HG03378 (cell line): ENCODE results near the gene SNAP29.
A peak's percentile ranks its signal among the peaks of the same experiment; 100 is the strongest.
"Not testable (repeated sequence)": the region's sequence is repeated elsewhere in the genome, so short reads cannot be mapped to it uniquely, and the experiment has no call there.

Experiments used
- ATAC-seq: cut with Tn5 transposase; IDR thresholded peaks from one replicate; pipeline ENCODE4 v1.9.1; 2021; ENCODE audit warnings: mild to moderate bottlenecking, moderate library complexity; ENCODE audit not compliant: unreplicated experiment

Gene SNAP29

DNA sequence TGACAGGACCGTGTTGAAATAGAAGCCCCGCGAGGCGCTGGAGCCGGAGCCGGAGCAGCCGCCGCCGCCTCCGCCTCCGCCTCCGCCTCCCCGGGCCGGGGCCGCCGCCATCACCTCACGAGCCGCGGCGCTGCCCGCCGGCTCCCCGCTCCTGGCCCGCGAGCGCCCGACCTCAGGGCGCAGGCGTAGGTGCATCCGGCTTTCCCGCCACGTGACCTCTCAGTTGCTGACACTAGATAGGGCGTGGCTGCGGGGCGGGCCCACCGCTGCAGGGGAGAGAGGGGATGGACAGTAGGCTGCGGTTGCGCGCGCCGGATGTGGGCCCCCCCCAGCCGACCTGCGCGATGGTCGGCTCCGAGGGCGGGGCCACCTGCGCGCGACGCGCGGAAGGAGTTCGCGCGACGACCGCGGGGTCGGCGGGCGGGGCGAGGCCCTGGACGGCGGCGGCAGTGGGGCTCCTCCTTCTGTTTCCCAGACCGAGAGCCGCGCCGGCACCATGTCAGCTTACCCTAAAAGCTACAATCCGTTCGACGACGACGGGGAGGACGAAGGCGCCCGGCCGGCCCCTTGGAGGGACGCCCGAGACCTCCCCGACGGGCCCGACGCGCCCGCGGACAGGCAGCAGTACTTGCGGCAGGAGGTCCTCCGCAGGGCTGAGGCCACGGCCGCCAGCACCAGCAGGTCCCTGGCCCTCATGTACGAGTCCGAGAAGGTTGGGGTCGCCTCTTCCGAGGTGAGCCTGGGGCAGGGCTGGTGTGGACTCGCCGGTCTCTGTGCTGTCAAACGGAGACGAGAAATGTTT, at the start of gene SNAP29, which contains the start of gene PI4KA:
Gene SNAP29 (plus strand): TSS at position 393 of the 802 bp plus-strand sequence. CDS start 104 bp downstream, at position 497.
Gene PI4KA (minus strand): TSS at position 197 of the 802 bp plus-strand sequence. CDS start 86 bp downstream, at position 111.
- peak; percentile 89 for ATAC-seq

DNA sequence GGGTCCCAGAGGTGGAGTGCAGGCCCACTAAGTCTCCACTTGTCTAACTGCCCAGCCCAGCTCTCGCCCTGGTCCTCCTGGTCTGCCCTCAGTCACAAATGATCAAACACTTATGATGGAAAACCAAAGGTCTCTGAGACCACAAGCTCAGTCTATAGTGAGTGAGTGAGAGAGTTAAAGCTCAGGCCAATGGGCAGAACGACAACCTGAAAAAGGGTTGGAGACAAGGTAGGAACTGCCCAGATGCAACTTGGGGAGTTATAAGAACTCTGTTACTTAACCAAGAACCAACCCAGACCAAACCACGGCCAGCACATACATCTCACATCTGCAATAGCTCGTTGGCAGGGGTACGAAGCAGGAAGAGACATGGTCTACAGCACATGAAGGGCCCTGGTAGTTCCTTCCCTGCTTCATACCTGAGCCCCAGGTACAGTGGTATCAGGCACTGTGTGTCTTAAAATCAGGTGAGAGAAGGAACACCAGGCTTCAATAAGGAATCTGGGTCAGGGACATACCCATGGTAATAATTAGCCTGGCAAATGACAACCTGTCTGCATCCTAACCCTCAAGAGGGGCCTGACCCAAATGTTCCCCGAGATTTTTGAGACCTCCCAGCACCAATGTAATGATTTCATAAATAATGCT, 49.1 kb upstream of the SNAP29 start:
- ATAC-seq: no peak

DNA sequence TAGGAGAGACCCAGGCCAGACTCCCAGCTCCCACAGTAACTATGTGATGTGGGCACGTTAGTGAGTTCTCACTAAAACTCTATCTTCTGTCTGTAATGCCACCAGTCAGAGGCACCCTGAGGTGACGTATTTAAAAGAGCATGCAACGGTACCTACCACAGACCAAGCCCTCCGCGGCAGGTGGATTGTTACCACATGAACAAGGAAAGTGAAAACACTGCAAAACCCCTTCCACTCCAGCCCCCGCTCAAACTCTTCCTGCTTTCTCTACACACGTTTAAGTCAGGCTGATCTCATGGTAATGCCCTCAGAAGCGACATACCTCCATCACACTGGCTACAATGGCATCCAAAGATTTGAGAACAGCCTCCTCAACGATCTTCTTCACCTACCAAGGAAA, 48.2 kb upstream of the SNAP29 start:
- no peak for ATAC-seq

DNA sequence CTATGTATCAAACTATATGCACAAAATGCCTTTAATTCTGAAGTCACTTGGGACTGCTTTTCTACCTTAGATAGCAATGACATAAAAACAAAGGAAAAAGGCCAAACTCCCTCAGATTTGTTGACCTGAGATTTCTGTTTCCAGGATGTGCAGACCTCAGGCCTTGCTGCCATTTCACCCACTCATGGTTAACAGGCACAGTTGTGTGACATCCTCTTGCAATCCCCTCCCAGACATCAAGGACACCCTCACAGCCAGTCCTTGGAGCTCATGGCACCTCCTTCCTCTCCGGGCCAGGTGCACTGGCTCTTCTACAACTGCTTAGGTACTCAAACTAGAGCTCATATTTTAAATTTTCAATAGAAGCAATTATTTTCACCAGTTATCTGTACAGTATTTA, 47.6 kb upstream of the SNAP29 start:
- no peak for ATAC-seq

DNA sequence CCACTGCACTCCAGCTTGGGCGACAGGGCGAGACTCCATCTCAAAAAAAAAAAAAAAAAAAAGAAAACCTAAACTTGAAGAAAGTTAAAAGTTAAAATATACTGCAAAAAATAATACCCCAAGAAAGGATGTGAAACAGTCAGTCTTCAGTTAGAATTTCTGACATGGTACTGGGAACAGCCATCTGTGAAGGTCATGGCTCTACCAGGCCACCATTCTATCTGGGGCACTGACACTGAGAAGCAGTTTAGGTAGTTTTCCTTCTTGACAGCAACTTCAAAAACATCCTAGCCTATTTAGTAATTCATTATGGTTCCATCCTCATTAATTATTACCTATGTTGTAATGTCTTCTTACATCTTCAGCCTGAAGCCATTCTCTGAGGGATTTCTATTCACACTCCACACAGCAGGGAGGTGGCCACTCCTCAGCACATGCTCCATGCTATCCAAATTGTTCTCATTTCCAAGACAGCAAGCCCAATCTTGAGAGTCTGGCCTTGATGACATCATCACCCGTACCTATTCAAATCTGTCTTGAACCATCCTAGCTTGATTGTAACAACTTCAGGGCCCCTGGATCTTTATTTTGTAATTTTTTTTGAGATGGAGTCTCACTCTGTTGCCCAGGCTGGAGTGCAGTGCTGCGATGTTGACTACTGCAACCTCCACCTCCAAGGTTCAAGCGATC, 46.7 kb upstream of the SNAP29 start:
- ATAC-seq: no peak

DNA sequence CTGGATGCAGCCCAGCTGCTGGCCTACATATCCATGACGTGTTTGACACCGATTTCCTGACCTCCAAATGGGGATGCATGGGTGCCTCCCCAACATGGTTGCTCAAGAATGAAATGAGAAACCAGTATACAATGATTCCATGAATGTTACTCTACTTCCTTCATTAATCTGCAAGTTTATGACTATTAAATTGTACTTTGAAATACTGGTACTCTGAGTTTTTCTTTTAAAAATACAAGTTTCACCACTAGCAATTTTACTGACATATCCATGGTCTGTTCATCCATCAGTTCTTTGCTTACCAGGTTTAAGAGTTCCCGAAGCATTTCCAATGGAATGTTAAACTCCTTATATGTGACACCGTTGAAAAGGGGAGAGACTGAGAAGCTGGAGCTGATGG, 45.8 kb upstream of the SNAP29 start:
- ATAC-seq: no peak

DNA sequence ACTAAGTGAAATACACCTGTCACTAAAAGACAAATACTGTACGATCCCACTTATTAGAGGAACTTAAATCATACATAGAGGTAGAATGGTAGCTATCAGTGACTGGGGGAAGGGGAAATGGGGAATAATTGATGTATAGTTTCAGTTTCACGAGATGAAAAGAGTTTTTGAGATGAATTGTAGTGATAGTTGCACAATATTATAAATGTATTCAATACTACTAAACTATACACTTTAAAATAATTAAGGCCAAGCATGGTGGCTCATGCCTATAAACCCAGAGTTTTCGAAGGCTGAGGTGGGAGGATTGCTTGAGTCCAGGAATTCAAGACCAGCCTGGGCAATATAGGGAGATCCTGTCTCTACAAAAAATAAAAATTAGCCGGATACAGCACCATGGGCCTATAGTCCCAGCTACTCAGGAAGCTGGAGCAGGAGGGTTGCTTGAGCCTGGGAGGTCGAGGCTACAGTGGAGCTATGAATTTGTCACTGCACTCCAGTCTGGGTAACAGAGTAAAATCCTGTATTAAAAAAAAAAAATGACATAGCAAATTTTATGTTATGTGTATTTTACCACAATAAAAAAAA, 44.5 kb upstream of the SNAP29 start:
- ATAC-seq: no peak

DNA sequence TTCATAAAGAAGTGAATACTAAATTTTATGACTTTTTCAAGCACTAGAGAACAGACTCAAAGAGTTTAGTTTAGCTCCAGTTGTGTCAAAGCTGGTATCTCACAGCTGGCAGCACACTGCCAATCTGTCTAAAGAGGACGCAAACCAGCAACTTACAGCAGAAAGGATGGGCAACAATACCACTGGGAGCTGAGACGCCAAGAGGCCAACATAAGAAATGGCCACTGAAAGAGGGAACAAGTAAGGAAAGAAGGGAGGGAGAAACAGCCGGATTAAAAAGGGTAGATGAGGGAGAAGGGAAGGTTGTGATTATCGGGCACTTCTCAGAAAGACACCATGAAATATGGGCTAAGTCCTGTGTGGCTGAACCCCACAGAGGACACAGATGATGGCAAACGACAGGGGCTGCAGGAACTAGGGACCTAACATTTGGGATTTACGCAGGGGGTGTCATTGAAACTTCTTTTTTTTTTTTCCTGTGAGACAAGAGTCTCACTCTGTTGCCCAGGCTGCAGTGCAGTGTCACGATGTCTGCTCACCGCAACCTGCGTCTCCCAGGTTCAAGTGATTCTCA, 43.2 kb upstream of the SNAP29 start:
- ATAC-seq: no peak

DNA sequence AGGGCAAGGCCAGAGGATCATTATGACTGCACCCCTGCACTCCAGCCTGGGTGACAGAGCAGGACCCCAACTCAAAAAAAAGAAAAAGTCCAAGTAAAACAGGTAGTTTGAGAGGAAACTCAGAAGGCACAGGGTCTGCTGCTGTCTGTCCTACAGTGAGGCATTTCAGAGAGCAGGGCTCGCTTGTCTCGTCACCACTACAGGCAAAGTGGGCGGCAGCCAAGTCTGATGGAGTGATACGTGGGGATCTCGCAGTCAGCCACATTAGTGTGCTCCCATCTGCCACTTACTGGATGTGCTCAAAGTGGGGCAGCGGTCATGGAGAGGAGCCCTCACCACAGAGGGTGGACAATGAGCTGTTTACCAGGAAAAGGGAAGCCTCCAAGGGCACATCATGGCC, 42.2 kb upstream of the SNAP29 start:
- ATAC-seq: no peak

DNA sequence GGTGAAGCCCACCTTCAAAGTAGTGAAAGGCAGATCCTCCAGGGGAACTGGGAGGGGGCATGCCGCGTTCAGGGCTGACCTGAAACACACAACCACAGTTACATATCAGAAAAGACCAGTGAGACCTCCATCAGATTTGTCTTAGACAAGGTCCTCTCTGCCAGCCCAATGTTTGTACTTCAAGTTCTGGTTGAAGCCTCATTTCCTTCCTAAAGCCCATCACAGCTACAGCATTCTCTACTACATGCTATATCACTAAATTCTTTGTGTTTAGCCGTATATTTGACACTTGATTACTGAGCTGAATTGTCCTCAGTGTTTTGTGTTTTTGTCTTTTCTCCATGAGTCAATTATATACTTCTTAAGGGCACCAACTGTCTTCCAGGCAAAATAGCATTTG, 40.3 kb upstream of the SNAP29 start:
- no peak for ATAC-seq

DNA sequence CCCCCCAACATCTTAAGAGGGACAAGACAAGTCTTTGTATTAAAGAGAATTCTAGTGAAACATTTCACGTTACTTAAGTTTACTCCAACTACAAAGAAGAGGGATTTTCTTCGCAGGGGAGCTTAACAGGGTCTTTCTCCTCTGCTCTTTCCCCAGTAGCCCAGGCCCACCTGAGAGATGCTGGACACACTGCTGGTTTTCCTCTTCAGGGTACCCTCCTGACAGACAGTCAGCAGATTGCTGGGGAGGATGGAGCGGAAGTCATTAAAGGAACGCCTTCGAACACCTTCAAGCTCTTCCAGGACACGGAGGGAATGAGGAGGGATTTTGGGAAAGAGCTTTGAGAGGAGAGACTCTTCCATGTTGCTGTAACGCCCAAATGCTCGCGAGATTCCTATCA, 39.3 kb upstream of the SNAP29 start:
- ATAC-seq: no peak

DNA sequence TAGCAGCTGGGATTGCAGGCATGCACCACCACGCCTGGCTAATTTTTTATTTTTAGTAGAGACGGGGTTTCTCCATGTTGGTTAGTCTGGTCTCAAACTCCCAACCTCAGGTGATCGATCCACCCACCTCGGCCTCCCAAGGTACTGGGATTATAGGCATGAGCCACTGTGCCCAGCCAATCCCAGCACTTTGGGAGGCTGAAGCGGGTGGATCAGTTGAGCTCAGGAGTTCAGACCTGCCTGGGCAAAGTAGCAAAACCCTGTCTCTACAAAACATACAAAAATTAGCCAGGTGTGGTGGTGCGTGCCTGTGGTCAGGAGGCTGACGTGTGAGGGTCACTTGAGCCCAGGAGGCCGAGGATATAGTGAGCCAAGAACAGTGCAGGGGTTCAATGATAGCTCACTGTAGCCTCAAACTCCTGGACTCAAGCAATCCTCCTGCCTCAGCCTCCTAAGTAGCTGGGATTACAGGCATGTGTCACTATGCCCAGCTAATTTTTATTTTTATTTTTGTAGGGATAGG, 37.0 kb upstream of the SNAP29 start:
- not testable (repeated sequence) for ATAC-seq

DNA sequence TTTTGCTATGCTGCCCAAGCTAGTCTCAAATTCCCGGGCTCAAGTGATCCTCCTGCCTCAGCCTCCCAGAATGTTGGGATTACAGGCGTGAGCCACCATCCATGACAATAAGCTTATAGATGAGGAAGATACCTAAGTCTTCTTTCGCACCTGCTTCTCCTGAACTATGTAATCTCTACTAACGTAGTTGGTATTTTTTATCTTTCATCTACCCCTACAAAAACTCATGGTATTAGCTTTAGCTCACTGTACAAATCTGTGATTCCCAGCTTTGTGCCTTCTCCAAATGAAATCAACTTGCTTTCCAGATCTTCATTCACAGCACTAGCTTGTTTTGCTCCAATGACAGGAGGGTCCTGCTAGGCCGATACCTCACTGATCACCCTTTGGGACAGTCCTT, 36.6 kb upstream of the SNAP29 start:
- ATAC-seq: no peak

DNA sequence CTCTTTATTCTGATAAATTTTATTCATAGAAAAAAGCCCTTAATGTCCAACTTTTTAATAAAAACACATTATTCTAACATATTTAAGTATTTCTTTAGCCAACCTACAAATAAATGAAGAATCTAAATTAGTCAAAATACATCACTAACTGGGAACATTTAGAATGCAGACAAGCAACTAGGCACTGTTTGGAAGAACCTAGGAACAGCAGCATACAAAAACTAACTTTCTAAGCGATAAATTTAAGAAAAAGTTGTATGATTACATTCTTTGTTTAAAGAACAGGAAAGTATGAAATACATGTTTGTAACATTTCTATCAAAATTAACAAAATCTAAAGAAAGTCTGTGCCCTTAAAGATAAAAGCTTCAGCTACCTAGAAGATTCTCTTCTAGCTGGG, 35.5 kb upstream of the SNAP29 start:
- ATAC-seq: no peak

DNA sequence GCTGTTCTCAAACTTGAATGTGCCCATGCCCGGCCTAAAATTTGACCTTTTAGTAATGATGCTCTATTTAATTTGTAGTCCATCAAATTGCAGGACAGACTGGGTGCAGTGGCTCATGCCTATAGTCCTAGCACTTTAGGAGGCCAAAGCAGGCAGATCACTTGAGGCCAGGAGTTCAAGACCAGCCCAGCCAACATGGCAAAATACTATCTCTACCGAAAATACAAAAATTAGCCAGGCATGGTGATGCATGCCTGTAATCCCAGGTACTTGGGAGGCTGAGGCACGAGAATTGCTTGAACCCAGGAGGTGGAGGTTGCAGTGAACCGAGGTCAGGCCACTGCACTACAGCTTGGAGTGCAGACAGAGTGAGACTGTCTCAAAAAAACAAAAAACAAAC, 33.6 kb upstream of the SNAP29 start:
- ATAC-seq: not testable (repeated sequence)

DNA sequence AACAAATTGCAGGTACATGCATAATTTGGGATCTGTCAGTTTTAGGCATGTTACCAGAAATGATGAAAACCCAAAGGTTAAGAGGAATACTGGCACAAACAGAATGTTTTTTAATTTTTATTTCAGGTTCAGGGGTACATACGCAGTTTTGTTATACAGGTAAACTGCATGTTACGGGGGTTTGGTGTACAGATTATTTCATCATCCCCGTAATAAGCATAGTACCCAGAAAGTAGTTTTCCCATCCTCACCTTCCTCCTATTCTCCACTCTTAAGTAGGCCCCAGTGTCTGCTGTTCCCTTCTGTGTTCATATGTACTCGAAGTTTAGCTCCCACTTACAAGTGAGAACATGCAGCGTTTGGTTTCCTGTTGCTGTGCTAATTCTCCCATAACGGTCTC, 33.2 kb upstream of the SNAP29 start:
- ATAC-seq: no peak

DNA sequence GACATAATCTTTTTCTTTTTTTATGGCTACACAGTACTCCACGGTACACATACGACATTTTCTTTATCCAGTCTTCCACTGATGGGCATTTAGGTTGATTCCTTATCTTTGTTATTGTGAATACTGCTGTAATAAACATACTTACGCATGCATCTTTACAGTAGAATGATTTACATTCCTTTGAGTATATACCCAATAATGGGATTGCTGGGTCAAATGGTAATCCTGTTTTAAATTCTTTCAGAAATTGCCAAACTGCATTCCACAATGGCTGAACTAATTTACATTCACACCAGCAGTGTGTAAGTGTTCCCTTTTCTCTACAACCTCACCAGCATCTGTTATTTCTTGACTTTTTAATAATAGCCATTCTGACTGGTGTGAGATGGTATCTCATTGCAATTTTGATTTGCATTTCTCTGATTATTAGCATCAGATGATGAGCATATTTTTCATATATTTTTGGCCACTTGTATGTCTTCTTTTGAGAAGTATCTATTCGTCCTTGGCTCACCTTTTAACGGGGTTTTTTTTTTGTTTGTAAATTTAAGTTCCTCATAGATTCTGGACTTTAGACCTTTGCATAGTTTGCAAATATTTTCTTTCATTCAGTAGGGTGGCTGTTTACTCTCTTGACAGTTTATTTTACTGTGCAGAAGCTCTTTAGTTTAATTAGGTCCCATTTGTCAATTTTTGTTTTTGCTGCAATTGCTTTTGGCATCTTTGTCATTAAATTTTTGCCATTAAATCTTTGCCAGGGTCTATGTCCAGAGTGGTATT, 32.2 kb upstream of the SNAP29 start:
- ATAC-seq: not testable (repeated sequence)

DNA sequence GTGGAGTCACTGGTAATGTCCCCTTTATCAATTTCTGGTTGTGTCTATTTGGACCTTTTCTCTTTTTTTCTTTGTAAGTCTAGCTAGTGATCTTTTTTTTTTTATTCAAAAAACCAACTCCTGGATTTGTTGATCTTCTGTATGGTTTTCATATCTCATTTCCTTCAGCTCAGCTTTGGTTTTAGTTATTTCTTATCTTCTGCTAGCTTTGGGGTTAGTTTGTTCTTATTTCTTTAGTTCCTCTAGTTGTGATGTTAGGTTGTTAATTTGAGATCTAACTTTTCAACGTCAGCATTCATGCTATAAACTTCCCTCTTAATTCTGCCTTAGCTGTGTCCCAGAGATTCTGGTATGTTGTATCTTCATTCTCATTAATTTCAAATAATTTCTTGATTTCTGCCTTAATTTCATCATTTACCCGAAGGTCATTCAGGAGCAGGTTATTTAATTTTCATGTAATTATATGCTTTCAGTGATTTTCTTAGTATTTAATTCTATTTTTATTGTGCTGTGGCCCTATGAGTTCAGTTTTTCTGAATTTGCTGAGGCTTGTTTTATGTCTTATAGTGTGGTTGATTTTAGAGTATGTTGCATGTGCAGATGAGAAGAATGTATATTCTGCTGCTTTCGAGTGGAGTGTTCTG, 29.2 kb upstream of the SNAP29 start:
- ATAC-seq: no peak

DNA sequence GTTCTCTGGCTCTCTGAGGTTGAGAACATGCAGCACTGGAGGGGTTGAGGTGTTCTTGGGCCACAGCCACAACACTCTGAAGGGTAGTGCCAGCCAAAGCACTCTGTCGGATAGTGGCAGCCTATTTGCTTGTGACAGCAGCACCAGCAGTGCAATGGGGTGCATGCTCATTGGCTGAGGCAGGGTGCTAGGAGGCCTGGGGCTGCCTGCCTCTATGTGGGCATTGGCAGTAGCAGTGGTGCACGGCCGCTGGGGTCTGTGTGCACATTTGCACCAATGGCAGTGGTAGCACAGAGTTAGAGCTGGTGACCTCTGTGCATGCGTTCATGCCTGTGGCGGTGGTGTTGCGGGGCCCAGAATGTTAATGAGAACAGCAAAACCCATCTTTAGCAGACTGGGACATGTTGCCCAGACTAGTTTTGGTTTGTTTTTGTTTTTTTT, 25.6 kb upstream of the SNAP29 start:
- ATAC-seq: no peak
